GM20000 (cell line): Measurements from ENCODE around the gene IP6K2.

ENCODE experiments used
- DNase-seq: peaks from one replicate; pipeline ENCODE4 v3.0.0; 2012; ENCODE audit warnings: low spot score
- CTCF ChIP-seq: IDR thresholded peaks from 2 replicates; pipeline ENCODE4 v1.5.1; 2012; ENCODE audit warnings: mild to moderate bottlenecking, control low read depth; ENCODE audit errors: extremely low read depth, missing control alignments

The IP6K2 gene

GRCh38 chr3:48642605-48643004 lies 74.4 kb downstream of the IP6K2 start:
- no peak for TF ChIP-seq CTCF
- DNase-seq = no peak

- no peak for TF ChIP-seq CTCF
- DNase-seq = no peak
Observed at GRCh38 chr3:48641396-48641795, 75.6 kb downstream of the IP6K2 start.

- no peak for DNase-seq
- TF ChIP-seq CTCF = no peak
Observed at GRCh38 chr3:48639944-48640606, 76.9 kb downstream of the IP6K2 start.
